Stimulated activated CD8-positive, alpha-beta memory T cell treated with anti-CD3 and anti-CD28 coated beads, Interleukin-7, amount 100 ng/mL, for 4 hours (primary cell): ENCODE results near the gene SLX4IP.
"Not testable (repeated sequence)": the region's sequence is repeated elsewhere in the genome, so short reads cannot be mapped to it uniquely, and the experiment has no call there.

Experiments used
- DNase-seq, 2 donors: peaks; one replicate each; pipeline ENCODE4 v3.0.0-alpha.2; 2020; ENCODE audit warnings: low read depth in 2 of 2

SLX4IP gene

DNA sequence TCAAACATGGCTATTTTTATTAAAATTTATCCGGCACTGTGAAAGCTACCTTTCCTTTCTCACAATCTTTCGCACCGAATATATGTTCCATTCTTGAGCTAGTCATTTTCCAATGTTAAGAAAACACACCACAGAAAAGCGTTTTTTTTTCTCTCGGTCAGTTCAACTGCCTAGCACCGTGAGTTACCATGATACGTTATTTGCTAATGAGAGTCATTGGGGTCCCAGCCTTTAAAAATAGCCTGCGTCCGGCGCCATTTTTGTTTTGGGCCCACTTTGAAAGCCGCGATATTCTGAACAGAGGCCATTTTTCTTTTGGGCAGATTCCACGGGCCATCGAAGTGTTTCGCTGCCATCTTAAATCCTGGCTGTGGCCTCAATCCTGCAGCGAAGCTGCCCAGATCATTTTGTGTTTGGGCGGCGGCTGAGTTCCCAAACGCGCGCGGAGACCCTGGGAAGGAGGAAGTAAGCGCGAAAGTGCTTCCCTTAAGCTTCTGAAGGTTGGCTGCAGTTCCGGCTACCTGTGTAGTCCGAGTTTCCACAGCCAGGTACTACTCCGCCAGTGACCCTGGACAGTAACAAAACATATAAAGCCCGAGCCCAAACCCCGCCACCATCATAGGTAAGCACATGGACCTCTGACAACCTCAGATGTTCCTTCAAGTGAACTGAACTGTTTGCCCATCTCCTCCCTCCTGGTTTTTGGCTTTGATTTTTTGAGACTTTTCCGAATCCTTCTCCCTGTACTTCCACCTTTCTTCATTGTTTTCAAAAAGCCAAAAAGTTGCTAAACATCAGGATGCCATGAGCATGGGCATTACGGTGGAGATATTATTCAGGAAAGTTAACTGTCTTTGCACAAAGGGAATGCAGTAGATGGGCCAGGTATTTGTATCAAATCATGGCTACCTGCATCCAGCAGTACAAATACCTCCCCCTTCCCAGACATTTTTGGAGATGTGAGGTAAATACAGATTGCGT is at the start of gene SLX4IP:
Gene SLX4IP (plus strand): TSS at position 474 of the 981 bp plus-strand sequence. CDS start 22,900 bp downstream, outside the sequence.
- DNase-seq: peak; percentile 74 to 75

DNA sequence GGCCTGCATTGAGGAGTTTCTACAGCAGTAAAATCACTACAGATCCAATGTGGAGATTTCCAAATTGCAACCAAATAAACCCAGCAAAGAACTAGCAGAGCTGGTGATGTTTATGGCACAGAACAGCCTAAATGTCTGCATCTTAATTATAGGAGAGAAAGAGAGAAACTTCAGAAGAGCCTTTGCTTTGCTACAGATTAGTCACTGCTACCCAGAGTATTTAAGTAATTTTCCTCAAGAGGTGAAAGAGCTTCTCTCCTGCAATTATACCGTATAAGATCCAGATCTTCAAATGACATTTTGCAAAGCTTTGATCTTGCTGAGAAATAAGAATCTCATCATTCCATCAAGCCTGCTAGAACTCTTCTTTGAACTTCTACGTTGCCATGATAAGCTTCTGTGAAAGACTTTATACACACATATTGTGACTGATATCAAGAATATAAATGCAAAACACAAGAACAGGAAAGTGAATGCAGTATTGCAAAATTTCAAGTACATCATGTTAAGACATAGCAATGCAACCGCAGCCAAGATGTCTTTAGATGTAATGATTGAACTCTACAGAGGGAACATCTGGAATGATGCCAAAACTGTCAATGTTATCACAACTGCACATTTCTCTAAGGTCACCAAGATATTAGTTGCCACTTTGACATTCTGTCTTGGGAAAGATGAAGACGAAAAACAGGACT is 49.1 kb upstream of the SLX4IP start:
- no peak for DNase-seq

DNA sequence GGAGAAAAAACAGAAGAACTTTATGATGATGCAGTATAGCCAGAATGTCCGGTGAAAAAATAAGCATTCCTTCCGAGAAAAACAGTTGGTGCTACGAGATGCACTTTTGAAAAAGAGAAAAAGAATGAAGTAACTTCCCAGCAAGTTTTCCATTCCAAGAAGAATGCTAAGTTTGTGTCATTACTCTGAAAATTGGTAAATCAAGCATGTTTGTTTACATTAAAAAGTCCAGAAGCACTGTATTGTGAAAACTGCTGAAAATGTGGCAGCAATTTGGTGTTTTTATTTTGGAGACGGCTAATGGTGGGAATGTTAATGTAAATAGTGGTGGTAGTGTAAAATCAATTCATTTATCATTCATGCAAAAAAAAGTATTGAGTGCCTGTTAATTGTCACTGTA is 47.4 kb upstream of the SLX4IP start:
- no peak for DNase-seq

DNA sequence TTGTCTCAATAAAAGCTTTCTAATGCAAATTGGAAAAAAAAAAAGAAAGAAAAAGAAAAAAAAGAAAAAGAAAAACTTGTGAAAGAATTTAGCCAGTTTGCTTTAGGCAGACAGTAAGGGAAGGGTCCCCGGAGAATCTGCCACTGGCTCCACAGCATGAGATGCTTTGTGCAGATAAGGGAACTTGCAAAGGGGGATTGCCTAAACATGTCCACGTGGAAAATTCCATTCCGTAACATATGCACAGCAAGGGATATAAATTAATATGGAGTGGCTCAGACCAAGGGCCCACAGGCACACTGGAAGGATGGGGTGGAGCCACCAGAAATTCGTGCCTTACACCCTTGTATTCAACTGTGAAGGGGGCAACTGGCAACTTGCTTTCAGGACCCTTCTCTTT is 46.5 kb upstream of the SLX4IP start:
- no peak for DNase-seq

DNA sequence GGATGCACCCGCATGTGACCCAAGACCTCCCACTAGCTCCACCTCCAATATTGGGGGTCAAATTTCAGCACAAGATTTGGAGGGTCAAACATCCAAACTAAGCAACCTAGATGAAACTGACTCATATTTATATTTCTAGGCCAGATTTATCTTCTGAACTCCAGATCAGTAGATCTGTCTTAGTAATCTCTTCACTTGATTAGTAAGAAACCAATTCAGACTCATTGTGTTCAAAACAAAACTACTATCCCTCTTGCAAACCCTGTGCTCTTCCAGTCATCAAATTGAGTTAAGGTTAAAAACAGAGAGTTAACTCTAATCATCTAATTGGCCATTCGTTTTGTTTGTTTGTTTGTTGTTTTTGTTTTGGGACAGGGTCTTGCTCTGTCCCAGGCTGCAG is 44.4 kb upstream of the SLX4IP start:
- DNase-seq: no peak

DNA sequence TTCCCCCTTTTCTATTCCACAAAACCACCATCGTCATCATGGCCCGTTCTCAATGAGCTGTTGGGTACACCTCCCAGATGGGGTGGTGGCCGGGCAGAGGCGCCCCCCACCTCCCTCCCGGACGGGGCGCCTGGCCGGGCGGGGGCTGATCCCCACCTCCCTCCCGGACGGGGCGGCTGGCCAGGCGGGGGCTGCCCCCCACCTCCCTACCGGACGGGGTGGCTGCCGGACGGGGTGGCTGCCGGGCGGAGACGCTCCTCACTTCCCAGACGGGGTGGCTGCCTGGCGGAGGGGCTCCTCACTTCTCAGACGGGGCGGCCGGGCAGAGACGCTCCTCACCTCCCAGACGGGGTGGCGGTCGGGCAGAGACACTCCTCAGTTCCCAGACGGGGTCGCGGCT is 40.4 kb upstream of the SLX4IP start:
- DNase-seq: not testable (repeated sequence)

DNA sequence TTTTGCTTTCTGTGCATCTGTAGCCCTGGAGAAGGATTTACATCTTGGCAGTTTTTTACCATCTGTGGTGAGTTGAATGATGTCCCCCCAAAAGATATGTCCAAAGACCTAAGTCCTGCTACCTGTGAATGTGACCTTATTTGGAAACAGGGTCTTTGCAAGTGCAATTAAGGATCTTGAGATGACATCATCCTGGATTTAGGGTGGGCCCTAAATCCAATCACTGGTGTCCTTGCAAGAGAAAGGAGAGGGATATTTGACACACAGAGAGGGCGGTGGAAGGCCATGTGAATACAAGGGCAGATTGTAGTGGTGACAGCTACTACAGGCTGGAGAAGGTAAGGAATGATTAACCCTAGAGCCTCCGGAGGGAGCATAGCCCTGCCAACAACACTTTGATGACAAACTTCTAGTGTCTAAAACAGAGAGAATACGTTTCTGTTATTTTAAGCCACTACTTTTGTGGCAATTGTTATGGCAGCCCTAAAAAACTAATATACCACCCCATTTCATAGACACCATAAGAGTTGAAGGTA is 36.2 kb upstream of the SLX4IP start:
- no peak for DNase-seq

DNA sequence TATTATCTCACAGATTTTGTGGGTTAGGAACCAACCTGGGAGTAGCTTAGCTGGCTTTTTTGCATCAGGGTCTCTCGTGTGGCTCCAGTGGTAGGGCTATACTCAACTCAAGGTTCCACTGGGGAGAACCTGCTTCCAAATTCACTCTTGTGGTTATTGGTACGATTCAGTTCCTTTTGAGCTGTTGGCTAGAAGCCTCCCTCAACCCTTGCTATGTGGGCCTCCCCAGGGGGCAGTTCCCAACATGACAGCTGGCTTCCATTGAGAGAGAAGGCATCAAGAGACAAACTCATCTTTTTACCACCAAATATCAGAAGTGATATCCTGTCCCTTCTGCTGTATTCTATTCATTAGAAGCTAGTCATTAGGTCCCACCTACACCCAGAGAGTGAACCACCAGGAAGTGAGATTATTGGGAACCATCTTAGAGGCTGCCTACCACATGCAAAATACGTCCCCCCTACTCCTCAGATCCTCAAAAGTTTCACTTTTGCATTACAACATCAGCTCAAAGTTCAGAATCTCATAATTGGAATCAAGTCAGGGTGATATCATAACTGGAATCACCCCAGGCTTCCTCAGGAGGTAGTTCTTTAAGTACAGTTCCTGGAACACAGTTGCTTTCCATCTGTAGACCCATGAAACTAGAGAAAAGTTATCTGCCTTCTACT is 32.0 kb upstream of the SLX4IP start:
- no peak for DNase-seq

DNA sequence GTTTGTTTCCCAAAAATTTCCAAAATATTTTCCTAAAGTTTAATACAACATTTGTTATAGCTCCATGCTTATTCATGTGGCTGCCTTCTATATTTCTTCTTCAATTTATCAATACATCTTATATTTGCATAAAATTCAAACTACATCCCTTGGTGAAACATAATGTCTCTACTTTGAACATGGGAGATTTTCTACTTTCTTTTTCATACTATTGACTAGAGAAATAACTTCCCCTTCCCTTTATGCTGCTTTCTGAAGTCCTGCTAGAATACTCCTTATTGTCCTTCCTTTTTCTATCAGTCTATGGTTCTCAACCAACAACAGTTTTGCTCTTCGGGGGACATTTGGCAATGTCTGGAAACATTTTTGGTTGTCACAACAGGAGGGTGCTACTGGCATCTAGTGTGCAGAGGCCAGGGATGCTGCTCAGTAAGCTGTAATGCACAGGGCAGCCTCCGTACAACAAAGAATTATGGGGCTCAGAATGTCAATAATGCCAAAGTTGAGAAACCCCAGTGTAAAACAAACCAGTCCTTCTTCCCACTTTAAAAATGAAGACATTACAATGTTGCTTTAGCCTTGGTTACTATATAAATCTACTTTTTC is 31.0 kb upstream of the SLX4IP start:
- no peak for DNase-seq

DNA sequence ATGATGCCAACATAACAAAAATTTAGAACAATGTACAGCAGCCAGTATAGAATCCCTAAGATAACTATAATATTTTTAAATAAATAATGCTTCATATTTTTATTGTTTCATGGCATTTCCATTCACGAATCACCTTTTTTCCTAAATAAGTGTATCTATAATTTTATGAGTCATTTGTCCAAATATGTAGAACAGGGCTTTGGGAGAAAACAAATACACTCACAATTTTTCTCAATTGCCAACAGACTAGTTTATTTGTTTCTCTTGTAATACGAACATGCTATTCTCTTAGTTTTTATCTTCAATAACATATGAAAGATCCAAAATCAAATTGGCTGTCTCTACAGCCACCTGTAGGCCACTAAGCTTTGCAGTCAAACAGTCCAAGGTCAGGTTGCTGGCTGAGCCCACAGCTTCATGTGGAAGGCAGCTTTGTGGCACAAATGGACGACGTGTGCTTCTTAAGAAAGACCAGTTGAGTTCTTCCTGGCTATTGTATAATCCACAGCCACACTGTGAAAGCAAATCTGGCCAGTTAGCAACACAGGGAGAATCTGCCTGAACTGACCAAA is 30.1 kb upstream of the SLX4IP start:
- no peak for DNase-seq

DNA sequence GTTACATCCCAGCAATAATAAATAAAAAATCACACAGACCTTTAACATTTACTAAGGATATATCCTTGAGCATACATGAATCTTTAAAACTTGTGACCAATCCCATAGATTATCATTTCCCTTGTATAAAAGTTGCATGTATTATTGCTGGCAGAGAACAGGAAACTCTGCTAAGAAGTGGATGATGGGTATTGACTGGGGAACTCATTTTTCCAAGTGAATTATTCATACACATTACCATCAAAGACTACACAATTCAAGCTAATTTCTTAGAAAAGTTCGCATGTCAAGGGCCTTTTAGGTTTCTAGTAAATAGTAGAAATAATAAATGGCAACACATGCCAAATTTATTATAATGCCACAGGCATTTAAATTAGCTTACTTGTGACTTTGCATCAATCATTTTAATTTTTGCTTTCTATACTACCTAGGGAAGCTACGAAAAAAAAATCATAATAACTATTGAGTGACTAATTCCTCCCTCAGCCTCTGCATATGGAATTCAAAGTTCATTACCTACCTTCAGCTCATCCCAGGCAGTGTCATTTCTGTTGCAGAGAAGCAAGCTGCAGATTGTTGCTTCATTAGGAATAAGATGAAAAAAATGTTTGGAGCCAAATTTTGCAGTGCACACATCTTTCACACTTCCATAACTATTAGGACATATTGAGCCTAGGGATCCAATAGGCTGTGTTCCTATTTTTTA is 26.8 kb upstream of the SLX4IP start:
- DNase-seq: no peak

DNA sequence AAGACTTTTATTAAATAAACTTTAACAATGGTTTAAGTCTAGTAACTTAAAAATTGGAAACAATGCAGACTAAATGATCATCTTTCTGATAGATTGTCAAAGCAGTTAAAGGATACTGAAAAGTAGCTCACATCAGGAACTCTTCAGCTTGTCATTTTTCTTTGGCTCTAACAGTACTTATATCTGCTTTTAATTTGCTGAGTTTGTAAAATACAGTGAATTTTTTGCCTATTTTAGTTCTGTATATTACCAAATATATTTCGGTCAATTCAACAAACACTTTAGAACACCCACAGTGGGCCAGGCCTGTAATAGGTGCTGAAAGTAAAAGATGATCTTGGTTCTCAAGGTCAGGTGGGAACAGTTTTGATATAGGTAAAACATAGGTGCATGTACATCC is 23.4 kb upstream of the SLX4IP start:
- no peak for DNase-seq

DNA sequence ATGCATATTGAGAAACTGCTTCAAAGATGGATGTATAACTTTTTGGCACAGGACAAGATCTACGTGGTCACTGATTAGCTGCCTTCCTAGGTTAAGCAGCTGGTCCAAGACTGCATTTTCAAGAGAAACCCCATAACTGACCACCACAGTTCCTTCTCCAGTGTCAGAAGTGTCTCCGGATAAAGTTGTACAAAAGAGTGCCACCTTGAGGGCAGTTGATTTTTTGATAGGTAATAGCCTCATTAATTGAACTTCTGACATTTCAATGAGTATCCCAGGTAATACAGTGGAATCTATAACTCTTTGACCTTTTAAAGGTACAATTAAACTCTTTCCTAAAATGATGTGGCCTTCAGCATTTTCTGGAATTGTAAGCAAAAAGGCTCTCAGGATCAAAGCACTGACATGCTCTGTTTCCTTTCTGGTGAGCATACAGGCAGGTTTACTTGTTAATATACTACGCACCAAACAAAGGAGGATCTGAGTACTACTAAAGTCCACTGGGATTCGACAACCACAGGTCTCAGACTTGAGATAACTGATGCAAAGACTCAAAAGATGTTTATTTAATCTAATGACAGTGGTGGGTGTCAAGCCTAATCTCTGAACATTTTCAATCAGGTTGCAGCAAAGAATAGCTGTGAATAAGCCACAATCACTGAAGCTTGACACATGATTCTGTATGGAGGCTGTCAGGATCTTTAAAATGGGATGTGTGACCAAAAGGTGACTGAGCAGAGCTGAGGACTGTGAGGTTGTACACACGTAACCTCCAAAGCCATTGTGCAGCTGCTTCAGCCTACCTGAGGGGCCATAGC is 22.3 kb upstream of the SLX4IP start:
- no peak for DNase-seq

DNA sequence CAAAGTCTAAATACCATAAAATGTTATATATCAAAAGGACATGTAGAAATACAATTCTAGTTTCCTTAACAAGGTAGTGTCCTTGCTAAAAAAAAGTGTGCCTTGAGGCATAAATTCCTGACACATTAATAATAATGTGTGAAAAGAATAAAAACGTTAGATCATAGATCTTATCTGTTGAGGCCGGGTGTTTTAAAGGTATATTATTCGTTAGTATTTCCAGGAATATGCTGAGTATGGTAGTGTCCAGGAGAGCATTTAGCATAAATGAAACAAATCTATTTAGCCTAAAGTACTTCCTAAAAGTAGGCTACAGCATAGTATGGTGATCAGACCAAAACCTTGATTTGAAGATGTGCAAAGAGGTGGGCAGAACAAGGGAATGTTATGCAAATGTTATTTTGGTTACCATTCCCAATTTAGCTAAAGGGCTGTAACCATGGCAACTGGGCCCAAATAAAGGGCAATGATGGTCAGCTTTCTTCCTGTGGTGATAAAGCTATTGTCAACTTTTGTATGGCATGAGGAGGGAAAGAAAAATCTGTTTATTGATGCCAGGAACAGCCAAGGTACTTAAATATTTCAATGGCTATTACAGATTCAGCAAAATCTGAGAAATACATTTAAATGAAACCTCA is 20.0 kb upstream of the SLX4IP start:
- no peak for DNase-seq

DNA sequence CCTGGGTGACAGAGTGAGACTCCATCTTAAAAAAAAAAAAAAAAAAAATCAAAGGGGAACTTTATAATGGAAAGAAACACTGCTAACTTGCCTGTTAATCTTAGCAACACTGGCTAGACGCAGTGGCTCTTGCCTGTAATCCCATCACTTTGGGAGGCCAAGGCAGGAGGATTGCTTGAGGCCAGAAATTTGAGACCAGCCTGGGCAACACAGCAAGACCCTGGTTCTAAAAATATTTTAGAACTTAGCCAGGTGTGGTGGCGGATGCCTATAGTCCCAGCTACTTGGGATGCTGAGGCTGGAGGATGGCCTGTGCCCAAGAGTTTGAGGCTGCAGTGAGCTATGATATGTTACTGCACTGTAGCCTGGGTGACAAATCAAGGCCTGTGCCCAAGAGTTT is 17.9 kb upstream of the SLX4IP start:
- not testable (repeated sequence) for DNase-seq

DNA sequence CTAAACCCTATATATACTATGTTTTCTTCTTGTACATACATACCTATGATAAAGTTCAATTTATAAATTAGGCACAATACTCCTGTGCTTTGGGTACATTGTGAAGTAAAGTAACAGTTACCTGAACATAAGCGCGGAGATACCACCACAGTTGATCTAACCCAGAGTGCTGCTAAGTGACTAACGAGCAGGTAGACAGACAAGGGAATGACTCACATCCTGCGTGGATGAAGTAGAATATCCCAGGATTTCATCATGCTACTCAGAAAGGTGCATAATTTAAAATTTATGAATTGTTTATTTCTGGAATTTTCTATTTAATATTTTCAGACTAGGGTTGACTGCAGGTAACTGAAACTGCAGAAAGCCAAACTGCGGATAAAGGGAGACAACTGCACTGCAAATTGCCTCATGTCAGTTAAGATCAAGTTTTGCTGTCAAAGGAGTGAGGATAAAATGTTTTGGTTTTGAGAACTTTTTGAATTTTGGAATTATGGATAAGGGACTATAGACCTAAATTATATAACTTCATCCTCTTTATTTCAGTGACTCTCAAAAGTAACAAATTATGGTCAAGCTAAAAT is 15.5 kb upstream of the SLX4IP start:
- no peak for DNase-seq

DNA sequence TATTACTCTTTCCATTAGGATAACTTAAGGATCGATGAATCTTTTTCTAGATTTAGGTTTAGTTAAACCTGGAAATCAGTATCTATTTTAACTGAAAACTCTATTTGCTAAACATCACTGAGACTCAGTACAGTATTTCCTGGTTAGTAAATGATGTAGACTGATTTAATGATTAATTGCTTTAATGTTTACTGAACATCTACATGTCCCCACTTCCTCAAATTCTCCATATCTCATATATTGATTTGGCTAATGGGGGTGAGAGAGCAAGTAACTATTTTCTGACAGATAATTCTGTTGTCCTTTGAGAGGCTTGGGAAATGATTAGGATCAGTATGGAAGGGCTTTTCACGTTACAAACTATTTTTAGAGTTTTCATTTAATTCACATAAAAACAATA is 11.4 kb upstream of the SLX4IP start:
- no peak for DNase-seq

DNA sequence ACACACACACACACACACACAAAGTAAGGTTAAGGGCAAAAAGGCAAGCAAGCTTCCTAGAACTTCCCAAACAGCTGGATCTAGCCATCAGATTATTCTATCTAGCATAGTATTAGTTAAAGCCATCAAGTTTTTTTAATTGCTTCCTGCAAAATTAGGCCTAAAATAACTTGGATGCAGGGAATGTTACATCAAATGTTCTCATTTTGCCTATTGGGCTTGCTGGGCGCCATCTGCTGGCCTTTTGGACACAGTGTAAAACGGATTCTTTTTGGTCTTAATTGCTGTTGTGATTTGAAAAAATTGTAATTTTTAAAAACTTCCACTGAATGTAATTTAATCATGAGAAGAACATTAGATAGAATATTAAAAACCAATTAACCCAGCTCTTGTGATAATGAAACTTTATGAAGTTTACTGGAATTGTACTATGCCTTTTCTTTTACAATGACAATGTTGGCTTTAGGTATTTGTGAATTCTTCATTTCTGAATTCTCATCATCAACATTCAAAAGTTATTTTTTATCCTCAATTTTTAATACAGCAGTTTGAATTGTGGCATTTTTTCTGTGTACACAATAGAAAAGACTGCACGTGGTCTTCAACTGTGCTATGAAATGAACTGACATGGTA is 7.9 kb upstream of the SLX4IP start:
- DNase-seq: peak; percentile 16
